ENCODE data around the gene CYBB.

- TF ChIP-seq, protein P1, sequence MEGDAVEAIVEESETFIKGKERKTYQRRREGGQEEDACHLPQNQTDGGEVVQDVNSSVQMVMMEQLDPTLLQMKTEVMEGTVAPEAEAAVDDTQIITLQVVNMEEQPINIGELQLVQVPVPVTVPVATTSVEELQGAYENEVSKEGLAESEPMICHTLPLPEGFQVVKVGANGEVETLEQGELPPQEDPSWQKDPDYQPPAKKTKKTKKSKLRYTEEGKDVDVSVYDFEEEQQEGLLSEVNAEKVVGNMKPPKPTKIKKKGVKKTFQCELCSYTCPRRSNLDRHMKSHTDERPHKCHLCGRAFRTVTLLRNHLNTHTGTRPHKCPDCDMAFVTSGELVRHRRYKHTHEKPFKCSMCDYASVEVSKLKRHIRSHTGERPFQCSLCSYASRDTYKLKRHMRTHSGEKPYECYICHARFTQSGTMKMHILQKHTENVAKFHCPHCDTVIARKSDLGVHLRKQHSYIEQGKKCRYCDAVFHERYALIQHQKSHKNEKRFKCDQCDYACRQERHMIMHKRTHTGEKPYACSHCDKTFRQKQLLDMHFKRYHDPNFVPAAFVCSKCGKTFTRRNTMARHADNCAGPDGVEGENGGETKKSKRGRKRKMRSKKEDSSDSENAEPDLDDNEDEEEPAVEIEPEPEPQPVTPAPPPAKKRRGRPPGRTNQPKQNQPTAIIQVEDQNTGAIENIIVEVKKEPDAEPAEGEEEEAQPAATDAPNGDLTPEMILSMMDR (IDR thresholded peaks at IDR 0.05) = no peak
- no peak for TF ChIP-seq POLR2AphosphoS5 (IDR thresholded peaks at IDR 0.05)
Measured at GRCh38 chrX:37802028-37802427, 22.2 kb downstream of the CYBB start.
